Ecto neural progenitor cell (in vitro differentiated cells): ENCODE data around the gene SLC10A1.

ENCODE experiments used
- DNase-seq: peaks from one replicate; pipeline ENCODE4 v3.0.0-alpha.2; 2018; ENCODE audit warnings: low spot score

SLC10A1 gene

DNA sequence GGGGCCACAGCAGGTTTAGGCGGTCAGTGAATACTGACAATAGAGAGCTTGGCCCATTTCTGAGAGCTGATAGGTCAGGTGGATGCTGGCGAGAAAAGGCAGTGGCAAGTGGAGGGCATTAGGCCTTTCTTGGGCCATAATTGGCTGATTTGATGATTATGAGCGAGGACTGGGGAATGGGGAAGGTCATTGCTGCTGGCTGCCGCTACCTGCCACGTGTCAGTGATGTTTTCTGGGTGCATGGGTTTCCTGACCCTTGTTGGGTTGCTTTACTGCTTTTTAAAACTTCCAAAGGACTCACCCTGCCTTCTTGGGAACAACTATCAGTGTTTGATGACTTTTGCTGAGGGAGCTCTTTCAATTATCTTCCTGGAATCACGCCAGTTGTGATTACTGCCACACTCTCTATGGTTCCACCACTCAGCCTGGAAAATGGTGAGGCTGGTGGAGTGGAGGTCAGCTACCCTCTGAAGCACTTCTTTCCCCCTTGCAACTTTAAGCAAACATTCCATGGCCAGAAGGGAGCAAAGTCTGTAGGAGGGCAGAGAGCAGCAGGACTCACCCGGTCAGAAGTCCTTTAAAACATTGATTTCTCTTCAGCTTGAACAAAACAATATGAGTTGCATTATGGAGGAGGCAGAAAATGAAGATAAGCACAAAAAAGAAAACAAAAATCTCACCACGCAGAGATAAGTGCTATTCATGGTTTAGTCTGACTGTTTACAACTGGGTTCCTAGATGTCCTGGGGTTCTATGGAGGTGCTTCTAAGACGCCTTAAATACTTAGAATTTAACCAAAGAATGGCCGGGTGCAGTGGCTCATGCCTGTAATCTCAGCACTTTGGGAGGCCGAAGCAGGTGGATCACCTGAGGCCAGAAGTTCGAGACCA lies 12.1 kb upstream of the SLC10A1 start:
- no peak for DNase-seq

DNA sequence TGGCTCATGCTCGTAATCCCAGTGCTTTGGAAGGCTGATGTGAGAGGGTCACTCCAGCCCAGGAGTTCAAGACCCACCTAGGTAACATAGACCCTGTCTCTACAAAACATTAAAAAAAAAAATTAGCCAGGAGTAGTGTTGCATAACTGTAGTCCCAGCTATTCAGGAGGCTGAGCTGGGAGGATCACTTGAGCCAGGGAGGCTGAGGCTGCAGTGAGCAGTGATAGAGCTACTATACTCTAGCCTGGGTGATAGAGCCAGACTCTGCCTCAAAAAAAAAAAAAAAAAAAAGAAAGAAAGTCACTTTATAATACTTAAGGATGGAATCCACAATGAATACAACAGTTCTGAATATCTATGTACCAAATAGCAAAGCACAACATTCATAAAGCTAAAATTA lies 10.2 kb upstream of the SLC10A1 start:
- no peak for DNase-seq

DNA sequence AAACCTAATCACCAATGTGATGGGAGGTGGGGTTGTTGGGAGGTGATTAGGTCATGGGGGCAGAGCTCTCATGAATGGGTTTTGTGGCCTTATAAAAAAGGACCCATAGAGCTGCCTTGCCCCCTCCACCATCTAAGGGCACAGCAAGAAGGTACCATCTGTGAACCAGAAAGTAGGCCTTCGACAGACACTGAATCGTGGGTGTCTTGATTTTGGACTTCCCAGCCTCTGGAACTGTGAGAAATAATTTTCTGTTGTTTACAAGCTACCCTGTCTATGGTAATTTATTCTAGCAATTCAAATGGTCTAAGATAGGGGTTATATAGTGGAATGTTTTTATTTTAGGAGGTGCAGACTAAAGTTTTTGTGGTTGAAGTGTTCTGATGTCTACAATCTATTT lies 7.9 kb upstream of the SLC10A1 start:
- no peak for DNase-seq

DNA sequence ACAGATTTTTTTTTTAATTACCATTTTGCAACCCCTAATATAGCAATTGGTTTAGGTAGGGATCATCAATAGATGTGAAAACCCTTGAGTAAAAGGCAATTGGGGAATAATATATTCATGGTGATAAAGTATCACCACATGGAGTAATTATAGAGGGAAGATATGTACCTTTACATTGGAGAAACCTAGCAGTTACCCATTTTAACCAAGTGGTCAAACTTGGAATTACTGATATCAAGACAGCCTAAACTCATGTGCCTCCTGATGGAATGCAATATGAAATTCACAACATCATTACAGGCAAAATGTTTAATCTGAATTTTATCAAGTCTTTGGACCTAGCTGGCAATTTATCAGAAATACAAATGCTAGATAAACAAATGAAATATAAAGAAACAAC lies 6.7 kb upstream of the SLC10A1 start:
- DNase-seq: no peak

DNA sequence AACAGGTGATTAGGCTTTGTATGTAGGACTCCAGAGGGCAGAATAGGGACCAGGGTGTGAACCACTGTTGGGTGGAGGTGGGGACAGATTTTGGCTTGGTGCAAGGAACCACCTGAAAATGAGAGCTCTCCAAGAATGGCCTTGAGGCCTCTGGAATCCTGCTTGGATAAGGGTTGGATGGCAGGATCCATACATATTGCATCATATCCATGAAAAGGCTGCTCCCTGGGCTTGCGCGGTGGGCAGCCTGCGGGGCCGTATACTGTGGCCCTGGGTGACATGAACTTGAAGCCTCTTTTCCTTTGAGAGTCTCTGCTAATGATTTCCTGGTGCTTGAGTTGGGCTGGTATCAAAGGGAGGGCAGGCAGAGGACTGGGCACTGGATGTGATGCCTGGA lies 1.3 kb upstream of the SLC10A1 start:
- DNase-seq: no peak

DNA sequence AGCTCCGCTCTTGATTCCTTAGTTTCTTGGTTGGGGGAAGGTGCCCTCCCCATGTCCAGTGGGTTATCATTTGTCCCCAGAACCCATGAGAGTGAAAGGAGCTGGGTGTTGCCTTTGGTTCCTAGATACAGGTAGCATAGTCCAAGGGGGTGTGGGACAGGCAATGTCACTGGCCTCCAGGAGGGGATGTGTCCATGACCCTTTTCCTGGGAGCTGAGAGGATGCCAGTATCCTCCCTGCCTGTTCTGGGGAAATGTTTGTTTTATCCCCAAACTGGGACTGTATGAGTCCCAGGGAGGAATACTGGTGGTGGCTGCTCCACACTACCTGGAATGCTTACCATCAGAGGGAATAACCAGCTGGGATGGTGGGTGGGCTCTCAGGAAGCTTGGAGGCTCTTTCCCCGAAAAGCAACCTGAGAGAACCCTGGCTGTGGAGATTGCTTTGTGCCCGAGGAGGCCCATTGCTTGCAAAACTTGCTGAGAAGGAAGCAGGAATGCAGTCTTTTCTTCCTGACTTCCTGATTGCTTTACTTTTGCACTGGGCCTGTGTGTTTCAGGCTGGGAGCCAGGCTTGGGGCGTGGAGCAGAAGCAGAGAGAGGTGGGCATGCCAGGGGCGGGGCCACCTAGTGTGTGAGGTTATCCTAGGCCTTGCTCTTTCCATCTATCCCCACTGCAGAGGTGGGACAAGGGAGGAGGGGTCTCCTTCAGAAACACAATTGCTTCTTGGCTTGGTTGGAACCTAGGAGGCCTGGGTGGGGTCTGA lies 715 bp upstream of the SLC10A1 start:
- no peak for DNase-seq

DNA sequence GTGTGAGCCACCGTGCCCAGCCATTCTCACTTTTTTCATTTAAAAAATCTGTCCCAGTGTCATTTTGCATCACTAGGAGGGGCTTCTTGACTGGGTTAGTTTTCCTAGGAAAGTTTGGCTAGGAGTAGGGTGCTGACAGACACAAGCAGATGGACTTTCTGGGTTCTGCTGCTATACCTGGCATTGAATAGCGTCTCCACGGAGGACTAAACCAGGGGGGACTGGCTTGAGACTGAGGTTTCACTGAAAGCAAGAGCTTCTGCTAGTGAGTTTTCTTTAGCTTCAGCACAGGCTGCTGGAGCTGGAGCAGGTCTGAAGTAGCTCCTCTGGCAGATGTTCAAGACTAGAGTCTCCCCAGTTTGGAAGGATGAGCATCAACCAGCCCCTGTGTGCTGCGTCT lies 1.4 kb downstream of the SLC10A1 start:
- no peak for DNase-seq

DNA sequence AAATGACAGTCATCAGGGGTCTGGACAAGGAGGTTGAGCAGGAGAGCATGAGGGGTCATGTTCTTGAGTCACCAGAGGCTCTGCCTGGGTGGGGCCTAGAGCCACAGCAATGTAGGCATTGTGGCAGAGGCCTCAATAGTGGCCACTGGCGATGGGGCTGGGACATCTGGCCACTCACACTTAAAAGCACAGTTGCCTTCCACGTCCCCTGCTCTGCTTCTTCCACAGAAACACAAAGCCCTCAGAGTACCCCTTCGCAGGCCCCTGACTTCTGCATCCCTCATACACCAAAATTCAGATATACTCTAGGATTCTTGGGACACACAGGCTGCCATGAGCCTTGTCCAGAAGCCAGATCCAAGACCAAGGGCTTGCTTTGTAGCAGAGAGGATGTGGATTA lies 2.2 kb downstream of the SLC10A1 start:
- no peak for DNase-seq

DNA sequence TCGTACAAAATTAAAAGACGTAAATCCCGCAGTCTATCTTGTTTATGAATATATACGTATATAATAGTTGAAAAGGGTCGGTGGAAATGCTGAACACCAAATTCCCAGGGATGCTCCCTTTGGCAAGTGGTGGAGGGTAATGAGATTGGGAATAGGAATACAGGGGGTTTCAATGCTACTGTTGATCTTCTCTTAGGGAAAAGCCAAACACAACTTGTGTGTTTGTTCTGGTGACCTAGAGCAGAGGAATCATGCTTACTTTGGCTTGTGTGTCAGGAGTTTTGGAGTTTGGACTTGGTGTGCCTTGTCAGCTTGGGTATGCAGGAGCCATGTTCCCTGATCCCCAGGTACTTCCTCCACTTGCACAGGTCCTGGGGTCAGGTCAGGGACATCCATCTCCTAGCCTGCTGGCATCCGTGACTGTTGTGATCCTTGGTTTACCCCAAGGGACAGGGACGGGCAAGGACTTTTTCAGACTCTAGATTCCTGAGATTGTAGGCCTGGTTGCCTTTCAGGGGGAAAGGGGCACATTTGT lies 4.1 kb downstream of the SLC10A1 start:
- DNase-seq: no peak

DNA sequence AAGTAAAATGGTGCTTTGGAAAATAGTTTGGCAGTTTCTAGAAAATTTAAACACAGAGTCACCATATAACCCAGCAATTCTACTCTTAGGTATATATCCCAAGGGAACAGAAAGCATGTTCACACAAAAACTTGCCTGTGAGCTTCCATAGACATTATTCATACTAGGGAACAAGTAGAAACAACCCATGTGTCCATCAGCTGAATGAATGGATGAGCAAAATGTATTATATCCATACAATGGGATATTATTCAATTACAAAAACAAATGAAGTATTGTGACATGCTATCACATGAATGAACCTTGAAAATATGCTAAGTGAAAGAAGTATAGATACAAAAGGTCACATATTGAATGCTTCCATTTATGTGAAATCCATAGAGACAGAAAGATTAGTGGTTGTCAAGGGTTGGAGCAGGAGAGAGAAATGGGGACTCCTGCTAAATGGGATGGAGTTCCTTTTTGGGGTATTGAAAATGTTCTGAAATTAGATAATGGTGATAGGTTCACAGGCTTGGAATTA lies 7.9 kb downstream of the SLC10A1 start:
- DNase-seq: no peak

DNA sequence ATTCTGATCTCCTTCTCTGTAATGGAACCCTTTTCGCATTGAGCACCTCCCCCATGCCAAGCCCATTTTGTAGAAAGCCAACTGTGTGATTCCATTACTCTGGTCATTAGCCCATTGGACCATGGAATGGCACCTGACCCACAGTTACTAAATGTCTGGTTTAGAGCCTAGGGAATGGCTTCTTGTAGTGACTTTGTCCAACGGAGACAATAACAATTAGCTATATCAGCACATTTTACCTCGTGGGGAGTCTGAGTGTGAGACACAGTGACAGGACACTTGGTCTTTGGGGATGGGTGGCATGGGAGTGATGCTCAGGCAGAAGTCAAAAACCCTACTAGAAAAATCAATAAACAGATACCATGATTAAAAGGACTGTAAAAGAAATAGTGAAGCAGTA lies 10.4 kb downstream of the SLC10A1 start:
- DNase-seq: no peak

DNA sequence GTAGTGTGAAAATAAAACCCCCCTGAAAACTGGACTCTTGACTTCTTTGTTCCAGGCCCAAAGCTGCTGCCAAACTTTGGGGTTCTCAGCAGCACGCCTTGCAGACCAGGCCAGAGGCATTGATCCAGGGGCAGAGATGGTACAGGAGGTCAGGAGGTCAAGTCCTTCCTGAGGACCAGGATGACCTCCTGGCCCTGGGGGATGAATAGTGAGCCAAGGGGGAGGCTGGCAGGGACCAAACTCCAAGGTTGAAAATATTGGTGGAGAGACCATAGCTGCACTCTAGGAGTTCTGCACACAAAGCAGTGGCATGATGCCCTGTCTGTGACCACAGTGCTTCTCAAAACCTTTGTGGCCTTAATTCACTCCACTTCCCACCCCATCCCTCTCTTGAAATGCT lies 12.1 kb downstream of the SLC10A1 start:
- DNase-seq: no peak

DNA sequence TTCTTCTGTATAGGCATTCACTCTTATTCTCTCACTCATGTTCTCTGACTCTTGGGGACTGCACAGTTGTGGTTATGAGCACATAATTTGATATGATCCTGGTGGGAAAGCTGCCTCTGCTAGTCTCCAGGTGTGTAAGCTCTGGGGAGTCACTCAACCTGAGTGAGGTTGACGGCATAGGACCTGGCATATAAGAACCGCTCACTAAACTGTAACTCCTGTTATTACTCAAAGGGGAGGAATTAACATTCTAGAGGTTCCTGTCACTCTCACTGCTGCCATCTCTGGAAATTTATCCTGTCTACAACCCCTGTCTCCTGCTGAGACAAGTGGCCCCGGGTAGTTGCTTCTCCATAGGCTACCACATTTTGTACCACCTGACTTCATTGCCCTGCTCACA lies 16.1 kb downstream of the SLC10A1 start:
- DNase-seq: no peak

DNA sequence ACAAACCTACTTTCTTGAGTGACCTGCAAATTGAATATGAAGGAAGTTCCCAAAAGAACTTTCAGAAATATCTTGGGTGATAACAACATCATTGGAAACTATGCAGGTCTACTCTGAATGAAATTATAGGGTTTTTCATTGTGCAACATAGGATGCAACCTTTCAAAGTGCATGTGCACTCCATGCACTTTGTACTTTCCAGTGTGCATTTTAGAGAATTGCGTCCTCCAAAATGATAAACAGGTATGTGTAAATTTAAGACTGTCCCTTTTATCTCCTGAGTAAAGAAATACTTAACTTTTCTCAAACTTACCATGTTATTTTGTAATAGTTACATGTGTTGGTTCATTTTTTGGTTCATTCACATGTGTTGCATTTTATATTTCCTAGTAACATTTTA lies 16.9 kb downstream of the SLC10A1 start:
- no peak for DNase-seq

DNA sequence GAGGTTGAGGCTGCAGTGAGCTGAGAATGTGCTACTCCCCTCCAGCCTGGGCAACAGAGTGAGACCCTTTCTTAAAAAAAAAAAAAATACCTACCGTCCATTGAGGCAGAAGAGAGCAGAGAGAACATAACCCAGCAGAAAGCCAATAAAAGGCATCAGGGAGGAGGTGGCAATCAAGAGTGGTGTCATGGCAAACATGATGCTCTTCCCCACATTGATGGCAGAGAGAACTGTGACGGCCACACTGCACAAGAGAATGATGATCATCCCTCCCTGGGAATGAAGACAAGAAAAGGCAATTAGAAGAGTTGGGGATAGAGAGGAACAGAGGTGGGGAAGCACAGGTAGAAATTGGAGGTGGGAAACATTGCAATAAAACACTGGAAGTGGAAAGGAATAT lies 18.0 kb downstream of the SLC10A1 start:
- DNase-seq: no peak

DNA sequence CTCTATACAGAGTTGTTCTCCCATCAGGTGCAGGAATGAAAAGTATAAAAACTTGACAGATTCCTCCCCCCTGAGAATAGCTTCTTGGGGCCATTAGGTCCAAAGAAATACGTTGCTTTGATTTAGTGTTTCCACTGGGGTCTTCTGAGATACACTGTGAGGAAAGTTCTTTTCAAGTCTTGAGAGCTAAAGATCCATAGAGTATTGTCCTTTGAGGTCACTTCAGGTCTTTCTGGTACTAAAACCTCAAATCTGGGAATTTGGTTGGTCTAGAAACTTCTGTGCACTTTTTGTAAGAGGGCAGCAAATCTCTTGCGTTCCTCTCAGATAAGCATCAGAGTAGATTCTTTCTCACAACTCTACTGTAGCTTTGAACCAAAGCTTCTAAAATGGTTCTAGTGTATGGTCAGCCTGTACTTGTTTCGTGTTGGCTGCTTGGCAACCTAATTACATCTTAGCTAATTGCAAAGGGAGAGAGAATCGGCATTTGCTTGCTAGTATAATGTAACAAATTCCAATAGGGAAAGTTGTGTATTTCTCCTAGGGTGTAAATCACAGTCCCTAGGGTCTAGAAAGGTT lies 20.1 kb downstream of the SLC10A1 start:
- no peak for DNase-seq

DNA sequence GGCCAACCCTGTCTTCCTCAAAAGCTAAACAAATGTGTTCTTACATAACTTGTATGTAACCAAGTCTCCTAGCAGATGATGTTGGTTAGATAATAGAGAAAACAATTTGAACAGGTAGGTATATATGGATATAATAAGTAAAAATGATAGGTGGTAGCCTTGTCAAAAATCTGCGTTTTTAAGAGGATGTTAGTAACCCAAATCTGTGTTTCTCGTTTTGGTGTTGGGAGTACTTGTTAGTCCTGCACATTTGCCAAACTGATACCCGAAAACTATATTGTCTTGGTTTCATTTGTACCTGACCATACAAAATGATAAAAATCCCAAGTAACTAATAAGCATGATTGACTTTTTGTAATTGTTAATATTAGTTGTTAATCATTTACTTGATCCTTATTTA lies 22.0 kb downstream of the SLC10A1 start:
- no peak for DNase-seq

DNA sequence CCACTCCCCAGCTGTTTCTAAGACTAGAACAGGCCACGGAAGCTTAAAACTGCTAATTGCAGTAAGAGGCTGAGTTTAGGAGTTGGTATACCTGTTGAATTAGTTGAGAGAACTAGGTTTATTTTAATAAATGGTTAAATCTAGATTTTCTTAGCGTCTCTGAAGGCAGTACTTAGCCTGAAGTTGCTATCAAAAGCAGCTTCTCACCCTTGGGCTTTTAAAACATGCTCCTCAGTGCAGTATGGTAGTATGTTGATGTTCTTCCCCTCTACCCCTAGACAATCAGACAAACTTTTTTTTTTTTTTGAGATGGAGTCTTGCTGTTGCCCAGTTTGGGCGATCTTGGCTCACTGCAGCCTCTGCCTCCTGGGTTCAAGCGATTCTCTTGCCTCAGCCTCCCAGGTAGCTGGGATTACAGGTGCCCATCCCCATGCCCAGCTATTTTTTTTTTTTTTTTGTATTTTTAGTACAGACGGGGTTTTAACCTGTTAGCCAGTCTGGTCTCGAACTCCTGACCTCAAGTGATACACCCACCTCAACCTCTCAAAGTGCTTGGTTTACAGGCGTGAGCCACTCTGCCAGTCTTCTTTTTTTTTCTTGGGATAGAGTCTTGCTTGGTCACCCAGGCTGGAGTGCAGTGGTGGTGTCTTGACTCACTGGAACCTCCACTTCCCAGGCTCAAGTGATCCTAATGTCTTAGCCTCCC lies 23.3 kb downstream of the SLC10A1 start:
- peak; percentile 28 for DNase-seq

DNA sequence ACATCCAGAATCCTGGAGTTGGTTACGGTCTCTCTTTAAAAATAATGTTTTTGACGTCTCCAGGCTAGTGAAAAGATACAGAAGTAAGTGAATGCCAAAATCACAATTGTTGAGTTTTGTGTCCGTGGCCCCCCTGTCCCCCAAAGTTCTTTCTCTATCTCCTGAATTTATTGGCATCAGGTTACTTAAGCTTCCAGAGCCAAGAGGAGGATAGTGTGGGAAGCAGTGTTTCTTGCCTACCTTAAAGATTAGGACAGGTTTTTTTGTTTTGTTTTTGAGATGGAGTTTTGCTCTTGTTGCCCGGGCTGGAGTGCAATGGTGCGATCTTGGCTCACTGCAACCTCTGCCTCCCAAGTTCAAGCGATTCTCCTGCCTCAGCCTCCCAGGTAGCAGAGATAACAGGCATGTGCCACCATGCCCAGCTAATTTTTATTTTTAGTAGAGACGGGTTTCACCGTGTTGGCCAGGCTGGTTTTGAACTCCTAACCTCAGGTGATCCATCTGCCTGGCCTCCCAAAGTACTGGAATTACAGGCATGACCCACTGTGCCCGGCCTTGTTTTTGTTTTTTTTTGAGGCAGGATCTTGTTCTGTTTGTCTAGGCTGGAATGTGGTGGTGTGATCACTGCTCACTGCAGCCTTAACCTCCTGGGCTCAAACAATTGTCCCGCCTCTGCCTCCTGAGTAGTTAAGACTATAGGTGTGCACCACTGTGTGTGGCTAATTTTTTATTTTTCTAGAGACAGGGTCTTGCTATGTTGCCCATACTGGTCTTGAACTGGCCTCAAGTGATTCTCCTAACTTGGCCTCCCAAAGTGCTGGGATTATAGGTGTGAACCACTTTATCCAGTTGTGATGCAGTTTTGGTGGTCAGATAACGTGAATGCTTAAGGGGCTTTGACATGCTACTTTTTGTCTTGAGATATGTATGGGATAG lies 24.7 kb downstream of the SLC10A1 start:
- DNase-seq: peak; percentile 28

DNA sequence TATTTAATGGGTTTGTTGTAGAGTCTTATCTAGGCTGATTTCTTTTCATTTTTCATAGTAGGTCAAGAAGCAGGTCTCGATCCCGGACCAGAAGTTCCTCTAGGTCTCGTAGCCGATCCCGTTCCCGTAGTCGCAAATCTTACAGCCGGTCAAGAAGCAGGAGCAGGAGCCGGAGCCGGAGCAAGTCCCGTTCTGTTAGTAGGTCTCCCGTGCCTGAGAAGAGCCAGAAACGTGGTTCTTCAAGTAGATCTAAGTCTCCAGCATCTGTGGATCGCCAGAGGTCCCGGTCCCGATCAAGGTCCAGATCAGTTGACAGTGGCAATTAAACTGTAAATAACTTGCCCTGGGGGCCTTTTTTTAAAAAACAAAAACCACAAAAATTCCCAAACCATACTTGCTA lies 25.9 kb downstream of the SLC10A1 start:
- peak; percentile 32 for DNase-seq

DNA sequence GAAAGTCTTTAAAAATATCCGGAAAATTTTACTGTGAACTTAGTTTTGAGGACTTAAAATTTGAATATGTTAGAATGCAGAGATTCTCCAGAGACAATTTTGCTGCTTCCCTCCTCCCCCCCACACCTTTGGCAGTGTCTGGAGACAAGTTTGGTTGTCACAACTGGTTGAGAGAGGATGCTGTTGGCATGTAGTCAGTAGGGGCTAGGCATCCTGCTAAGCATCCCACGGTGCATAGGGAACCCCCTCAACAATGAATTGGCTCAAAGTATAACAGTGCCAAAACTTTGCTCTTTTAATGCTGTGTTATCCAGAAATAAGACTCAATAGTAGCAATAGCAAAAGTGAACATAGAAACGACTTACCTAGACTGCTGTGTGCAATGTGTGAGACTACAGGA lies 26.5 kb downstream of the SLC10A1 start:
- no peak for DNase-seq
